K562 (cell line): ENCODE data around the gene ADAM15. TPM values are rescaled to one million over a fixed set of nuclear protein-coding genes. Genes with fewer than 3 reads are reported as not detected.

Experiments
- ATAC-seq: fragments of 200-7000 bp; cut with Tn5 transposase; 3 replicates; pipeline ENCODE4 v1.9.1; 2020; ENCODE audit warnings: moderate library complexity
- BruUV-seq: library from RNA; stranded (reverse); fragments of 400-500 nt; replicated peaks from 2 replicates; lab custom pipeline; 2021; lab: Mats Ljungman, UMichigan
- CTCF ChIA-PET: fragments of 300-600 bp; formaldehyde crosslinking; extraction: SDS; loops from one replicate; lab custom pipeline; 2021; ENCODE audit warnings: low intra/inter-chr PET ratio; lab: Yijun Ruan, JAX
- POLR2A ChIA-PET: fragments of 300-600, 350-650 bp; sonication (Branson Sonifier 250); formaldehyde crosslinking; extraction: SDS; loops from one replicate; lab custom pipeline; 2021; ENCODE audit warnings: antibody characterized with exemption, inconsistent platforms; lab: Yijun Ruan, JAX
- DNase-seq, 4 experiments: peaks; one replicate each; pipeline versions ENCODE4 v3.0.0 to v3.0.0-alpha.2; 2011 to 2018; ENCODE audit warnings: low spot score in 3 of 4, mixed read lengths in 3 of 4; ENCODE audit errors: extremely low read depth in 1 of 4
- FAIRE-seq: peaks from 2 replicates; lab custom pipeline; 2011; peaks lifted over from hg19 to GRCh38; lab: Jason Lieb, UNC
- H2AFZ ChIP-seq: 2 replicates; pipeline ENCODE4 v1.6.0; 2011; ENCODE audit warnings: low read depth, low read length, control low read depth, inconsistent platforms
- H3K27ac ChIP-seq: fragments of 200-600 bp; 3 replicates; pipeline ENCODE4 v1.8.0; 2011; ENCODE audit warnings: low read depth, mild to moderate bottlenecking, control low read depth, inconsistent platforms, low read length, moderate library complexity, mixed read lengths; ENCODE audit errors: extremely low read depth
- H3K27me3 ChIP-seq, 2 experiments: fragments of 300-600 bp in 1 of 2; 2 replicates in 1 of 2; 3 replicates in 1 of 2; pipeline versions ENCODE4 v1.6.0 to v1.8.0; 2011; ENCODE audit warnings: inconsistent platforms in 2 of 2, low read length in 2 of 2, mild to moderate bottlenecking in 1 of 2, mixed read lengths in 1 of 2, moderate library complexity in 1 of 2; ENCODE audit not compliant: control insufficient read depth in 2 of 2, insufficient read depth in 2 of 2
- H3K36me3 ChIP-seq: fragments of 300-600 bp; 3 replicates; pipeline ENCODE4 v1.8.0; 2011; ENCODE audit warnings: mild to moderate bottlenecking, low read length, inconsistent platforms; ENCODE audit not compliant: control insufficient read depth, insufficient read depth
- H3K4me1 ChIP-seq, 2 experiments: fragments of 200-600 bp in 1 of 2; replicated peaks in 1 of 2; 2 replicates in 1 of 2; 3 replicates in 1 of 2; pipeline versions ENCODE4 v1.5.1 to v1.8.0; 2011; ENCODE audit warnings: inconsistent platforms in 2 of 2, low read length in 2 of 2, mild to moderate bottlenecking in 1 of 2, mixed read lengths in 1 of 2, moderate library complexity in 1 of 2; ENCODE audit not compliant: control insufficient read depth in 2 of 2, insufficient read depth in 2 of 2
- H3K4me2 ChIP-seq: 2 replicates; pipeline ENCODE4 v1.6.1; 2011; ENCODE audit warnings: low read length, control low read depth, inconsistent platforms, mixed read lengths; ENCODE audit not compliant: insufficient read depth
- H3K4me3 ChIP-seq: fragments of 200-600 bp; sonication (generic), shearing (Covaris generic); 2 replicates; pipeline ENCODE4 v1.5.1; 2016; ENCODE audit warnings: control low read depth, inconsistent platforms
- H3K79me2 ChIP-seq: fragments of 200-600 bp; 3 replicates; pipeline ENCODE4 v1.8.0; 2011; ENCODE audit warnings: low read length, inconsistent platforms; ENCODE audit not compliant: control insufficient read depth, insufficient read depth
- H3K9ac ChIP-seq, 2 experiments: 2 replicates each; pipeline versions ENCODE4 v1.6.0 to v1.6.1; 2011; ENCODE audit warnings: low read depth in 2 of 2, low read length in 2 of 2, control low read depth in 1 of 2, inconsistent platforms in 1 of 2, mild to moderate bottlenecking in 1 of 2, mixed read lengths in 1 of 2; ENCODE audit not compliant: insufficient read depth in 1 of 2
- H3K9me1 ChIP-seq: one replicate; pipeline ENCODE4 v1.6.0; 2011; ENCODE audit warnings: inconsistent platforms, mild to moderate bottlenecking, low read length, moderate library complexity; ENCODE audit not compliant: control insufficient read depth, insufficient read depth
- H3K9me3 ChIP-seq: replicated peaks from 2 replicates; pipeline ENCODE4 v1.5.1; 2011; ENCODE audit warnings: low read depth, low read length, inconsistent platforms; ENCODE audit not compliant: control insufficient read depth, insufficient read depth
- H4K20me1 ChIP-seq: replicated peaks from 2 replicates; pipeline ENCODE4 v1.6.1; 2011; ENCODE audit warnings: low read length, inconsistent platforms, mixed read lengths; ENCODE audit not compliant: control insufficient read depth, insufficient read depth
- RBFOX2 ChIP-seq: fragments of 200-400 bp; formaldehyde crosslinking; IDR thresholded peaks from 2 replicates; pipeline ENCODE4 v1.6.1; 2017; ENCODE audit warnings: low read depth, mild to moderate bottlenecking, low read length, moderate library complexity
- ZBTB1 ChIP-seq: sonication (generic); formaldehyde crosslinking; IDR thresholded peaks from 2 replicates; pipeline ENCODE4 v1.8.1; 2023; ENCODE audit warnings: missing genetic modification reagents, low read depth, mild to moderate bottlenecking, borderline replicate concordance
- ZFX ChIP-seq: sonication (generic); formaldehyde crosslinking; IDR thresholded peaks from 2 replicates; pipeline ENCODE4 v1.8.0; 2022; ENCODE audit warnings: mild to moderate bottlenecking, missing genetic modification reagents, moderate library complexity
- WGBS: fragments of 100-300 bp; shearing (Covaris generic); methylation state at CpG from one replicate; pipeline ENCODE4 v1.1.6; 2016; ENCODE audit warnings: low coverage, mixed read lengths; ENCODE audit not compliant: insufficient coverage; ENCODE audit errors: missing lambda C conversion rate; 5-methylcytosine and 5-hydroxymethylcytosine counted together
- in situ Hi-C: fragments of 300-500 bp; cut with MboI; formaldehyde crosslinking; loops from 4 replicates; pipeline ENCODE4 v1.15.0; 2018; ENCODE audit warnings: inconsistent platforms, mixed read lengths
- intact Hi-C: fragments of 100-400 bp; cut with micrococcal nuclease; formaldehyde crosslinking; loops from 2 replicates; pipeline ENCODE4 v1.14.2; 2022
- polyA plus RNA-seq, 8 experiments: library from polyadenylated mRNA; depleted of rRNA in 4 of 8; stranded (reverse) in 5 of 8; unstranded in 3 of 8; fragments of >200 nt; fragmentation: Nextera tagmentation in 2 of 8; fragmentation: Illumina TruSeq in 1 of 8; extraction: Ambion mirVana in 2 of 8; extraction: Trizol in 1 of 8; gene quantifications; 2 replicates each; pipeline versions ENCODE4 v1.2.1 to v1.2.3, GENCODE V29; 2011 to 2014; ENCODE audit warnings: inconsistent platforms in 1 of 8, missing spikeins in 1 of 8
- total RNA-seq, 7 experiments: library from RNA; depleted of rRNA in 6 of 7; stranded (reverse); fragments of >200 nt in 6 of 7; fragmentation: Illumina TruSeq in 2 of 7; extraction: Trizol in 2 of 7; gene quantifications; 2 replicates each; pipeline versions ENCODE4 v1.2.1 to v1.2.3, GENCODE V29; 2011 to 2021; ENCODE audit warnings: low replicate concordance in 1 of 7
- TF ChIP-seq, protein P1 (sequence below): fragments of 450-650 bp; IDR thresholded peaks from 2 replicates; pipeline ENCODE4 v1.6.1; 2018; ENCODE audit warnings: mild to moderate bottlenecking, low read depth; ENCODE audit not compliant: partially characterized antibody
- TF ChIP-seq, protein P2 (sequence below): fragments of 450-650 bp; IDR thresholded peaks from 2 replicates; pipeline ENCODE4 v1.6.1; 2017; ENCODE audit warnings: antibody characterized with exemption, mild to moderate bottlenecking

ADAM15 gene
- total and polyA plus RNA-seq, 9 of the 15 experiments (the other 6 are each of a cell fraction or from before 2014, with no cell fraction given) = 0.69 to 72.3 (median 32.8) TPM

DNA sequence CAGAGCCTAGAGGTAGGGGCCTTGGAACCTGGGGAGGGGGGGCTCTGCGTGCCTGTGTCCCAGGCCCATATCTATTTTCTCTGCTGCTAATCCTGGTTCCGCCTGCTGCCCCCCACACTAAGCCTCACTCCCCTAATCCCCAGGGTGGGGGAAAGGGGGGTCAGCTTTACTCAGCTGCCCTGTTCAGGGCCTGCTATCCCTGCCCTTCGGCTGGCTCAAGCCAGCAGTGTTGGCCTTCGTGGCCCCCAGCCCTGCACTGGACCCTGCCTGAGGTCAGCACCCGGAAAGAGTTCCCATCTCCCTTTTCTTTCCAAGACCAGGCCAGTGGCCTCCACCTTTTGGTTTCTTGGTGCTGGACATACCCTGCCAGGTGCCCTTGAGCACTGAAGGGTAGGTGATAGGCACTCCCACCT is 40.1 kb upstream of the ADAM15 start:
- in situ Hi-C loops = no loop called here
- peaks cover 74% of the 10 kb centered on the region; the same call in 2 of the 3 replicates for H3K36me3 ChIP-seq
- TF ChIP-seq ZFX (CRISPR knock-in tag) = 0 out of 2 replicates have a peak, but pooled peaks have one; percentile 14
- TF ChIP-seq, protein P1, sequence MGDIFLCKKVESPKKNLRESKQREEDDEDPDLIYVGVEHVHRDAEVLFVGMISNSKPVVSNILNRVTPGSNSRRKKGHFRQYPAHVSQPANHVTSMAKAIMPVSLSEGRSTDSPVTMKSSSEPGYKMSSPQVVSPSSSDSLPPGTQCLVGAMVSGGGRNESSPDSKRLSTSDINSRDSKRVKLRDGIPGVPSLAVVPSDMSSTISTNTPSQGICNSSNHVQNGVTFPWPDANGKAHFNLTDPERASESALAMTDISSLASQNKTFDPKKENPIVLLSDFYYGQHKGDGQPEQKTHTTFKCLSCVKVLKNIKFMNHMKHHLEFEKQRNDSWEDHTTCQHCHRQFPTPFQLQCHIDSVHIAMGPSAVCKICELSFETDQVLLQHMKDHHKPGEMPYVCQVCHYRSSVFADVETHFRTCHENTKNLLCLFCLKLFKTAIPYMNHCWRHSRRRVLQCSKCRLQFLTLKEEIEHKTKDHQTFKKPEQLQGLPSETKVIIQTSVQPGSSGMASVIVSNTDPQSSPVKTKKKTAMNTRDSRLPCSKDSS = no peak
- TF ChIP-seq ZBTB1 (CRISPR knock-in tag) = no peak
- TF ChIP-seq, protein P2, sequence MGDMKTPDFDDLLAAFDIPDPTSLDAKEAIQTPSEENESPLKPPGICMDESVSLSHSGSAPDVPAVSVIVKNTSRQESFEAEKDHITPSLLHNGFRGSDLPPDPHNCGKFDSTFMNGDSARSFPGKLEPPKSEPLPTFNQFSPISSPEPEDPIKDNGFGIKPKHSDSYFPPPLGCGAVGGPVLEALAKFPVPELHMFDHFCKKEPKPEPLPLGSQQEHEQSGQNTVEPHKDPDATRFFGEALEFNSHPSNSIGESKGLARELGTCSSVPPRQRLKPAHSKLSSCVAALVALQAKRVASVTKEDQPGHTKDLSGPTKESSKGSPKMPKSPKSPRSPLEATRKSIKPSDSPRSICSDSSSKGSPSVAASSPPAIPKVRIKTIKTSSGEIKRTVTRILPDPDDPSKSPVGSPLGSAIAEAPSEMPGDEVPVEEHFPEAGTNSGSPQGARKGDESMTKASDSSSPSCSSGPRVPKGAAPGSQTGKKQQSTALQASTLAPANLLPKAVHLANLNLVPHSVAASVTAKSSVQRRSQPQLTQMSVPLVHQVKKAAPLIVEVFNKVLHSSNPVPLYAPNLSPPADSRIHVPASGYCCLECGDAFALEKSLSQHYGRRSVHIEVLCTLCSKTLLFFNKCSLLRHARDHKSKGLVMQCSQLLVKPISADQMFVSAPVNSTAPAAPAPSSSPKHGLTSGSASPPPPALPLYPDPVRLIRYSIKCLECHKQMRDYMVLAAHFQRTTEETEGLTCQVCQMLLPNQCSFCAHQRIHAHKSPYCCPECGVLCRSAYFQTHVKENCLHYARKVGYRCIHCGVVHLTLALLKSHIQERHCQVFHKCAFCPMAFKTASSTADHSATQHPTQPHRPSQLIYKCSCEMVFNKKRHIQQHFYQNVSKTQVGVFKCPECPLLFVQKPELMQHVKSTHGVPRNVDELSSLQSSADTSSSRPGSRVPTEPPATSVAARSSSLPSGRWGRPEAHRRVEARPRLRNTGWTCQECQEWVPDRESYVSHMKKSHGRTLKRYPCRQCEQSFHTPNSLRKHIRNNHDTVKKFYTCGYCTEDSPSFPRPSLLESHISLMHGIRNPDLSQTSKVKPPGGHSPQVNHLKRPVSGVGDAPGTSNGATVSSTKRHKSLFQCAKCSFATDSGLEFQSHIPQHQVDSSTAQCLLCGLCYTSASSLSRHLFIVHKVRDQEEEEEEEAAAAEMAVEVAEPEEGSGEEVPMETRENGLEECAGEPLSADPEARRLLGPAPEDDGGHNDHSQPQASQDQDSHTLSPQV = 0 out of 2 replicates have a peak, but pooled peaks have one; percentile 15
- TF ChIP-seq RBFOX2 = peak; percentile 54; the same call in 1 of the 2 replicates
- ATAC-seq = no peak
- WGBS = 75% methylated on average over 4 of the region's 5 CpGs
- POLR2A ChIA-PET = interaction anchor here (1.0 to 1.3 kb wide), 2 partner anchors 37 to 41 kb away, joined by 5 read pairs; partner anchors contain the start of gene ADAM15
- no peak overlapping the region for H2AFZ ChIP-seq
- no TSS peak for BruUV-seq
- DNase-seq = no peak
- intact Hi-C loops = no loop called here
- H3K4me3 ChIP-seq = no peak overlapping the region
- CTCF ChIA-PET = no interaction called here
- H4K20me1 ChIP-seq = peaks cover 2% of the 10 kb centered on the region
- no peak overlapping the region for H3K4me2 ChIP-seq
- H3K9me3 ChIP-seq = no peaks in the 10 kb centered on the region
- H3K4me1 ChIP-seq = peaks cover 79 to 85% of the 10 kb centered on the region in 2 experiments
- peaks cover 76% of the 10 kb centered on the region for H3K79me2 ChIP-seq
- no peaks in the 10 kb centered on the region for H3K9me1 ChIP-seq
- H3K27me3 ChIP-seq = no peaks in the 10 kb centered on the region
- H3K9ac ChIP-seq = peak overlapping the region in 1 of 2 experiments; percentile 85; a peak in 2 of 4 replicates
- H3K27ac ChIP-seq = peak overlapping the region; percentile 23; the same call in 1 of the 3 replicates
- FAIRE-seq = no peak
